ENCODE data around the gene FAM174B.

GRCh38 chr15:92677999-92678398 is 22.4 kb upstream of the FAM174B start:
- no peak for TF ChIP-seq CTCF (IDR thresholded peaks at IDR 0.05; ENCODE audit: low read length)
- TF ChIP-seq EZH2 (optimal IDR thresholded peaks at IDR 0.05; ENCODE audit: low read depth, low read length), result no peak
- TF ChIP-seq EZH2phosphoT487 (IDR thresholded peaks at IDR 0.05; ENCODE audit: low read length), result no peak

Measured in MM.1S (cell line).